CD4-positive, alpha-beta T cell treated with Interleukin-17A for 1 hour (primary cell): ENCODE results near the gene PYDC1.
A peak's percentile ranks its signal among the peaks of the same experiment; 100 is the strongest.
"Not testable (repeated sequence)": the region's sequence is repeated elsewhere in the genome, so short reads cannot be mapped to it uniquely, and the experiment has no call there.

Experiments used
- DNase-seq: peaks from one replicate; pipeline ENCODE4 v3.0.0-alpha.2; 2020

The PYDC1 gene

GRCh38 chr16:31195861-31196260 is 21.1 kb downstream of the PYDC1 start:
- DNase-seq = not testable (repeated sequence)

- no peak for DNase-seq
Measured at GRCh38 chr16:31194898-31195297, 22.0 kb downstream of the PYDC1 start.

DNA sequence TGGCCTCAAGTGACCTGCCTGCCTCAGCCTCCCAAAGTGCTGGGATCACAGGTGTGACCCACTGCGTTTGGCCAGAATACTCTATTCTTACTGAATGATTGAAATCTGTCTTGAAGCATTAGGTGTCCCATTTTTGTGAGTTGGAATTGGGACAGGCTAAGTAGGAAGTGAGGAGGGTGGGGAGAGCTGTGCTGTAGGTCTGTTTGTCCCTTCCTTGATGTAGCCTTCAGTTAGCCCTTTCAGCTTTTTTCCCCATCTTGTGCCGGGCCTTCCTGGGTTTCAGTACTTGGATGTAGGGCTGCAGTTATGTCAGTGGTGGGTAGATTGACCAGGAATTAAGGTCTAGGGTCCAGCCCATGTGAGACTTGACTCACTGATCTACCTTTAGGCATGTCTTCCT is 23.1 kb downstream of the PYDC1 start:
- DNase-seq = no peak

- DNase-seq = no peak
Measured at GRCh38 chr16:31192856-31193642, 23.9 kb downstream of the PYDC1 start.

- DNase-seq = no peak
Measured at GRCh38 chr16:31191697-31192428, 25.1 kb downstream of the PYDC1 start.

DNA sequence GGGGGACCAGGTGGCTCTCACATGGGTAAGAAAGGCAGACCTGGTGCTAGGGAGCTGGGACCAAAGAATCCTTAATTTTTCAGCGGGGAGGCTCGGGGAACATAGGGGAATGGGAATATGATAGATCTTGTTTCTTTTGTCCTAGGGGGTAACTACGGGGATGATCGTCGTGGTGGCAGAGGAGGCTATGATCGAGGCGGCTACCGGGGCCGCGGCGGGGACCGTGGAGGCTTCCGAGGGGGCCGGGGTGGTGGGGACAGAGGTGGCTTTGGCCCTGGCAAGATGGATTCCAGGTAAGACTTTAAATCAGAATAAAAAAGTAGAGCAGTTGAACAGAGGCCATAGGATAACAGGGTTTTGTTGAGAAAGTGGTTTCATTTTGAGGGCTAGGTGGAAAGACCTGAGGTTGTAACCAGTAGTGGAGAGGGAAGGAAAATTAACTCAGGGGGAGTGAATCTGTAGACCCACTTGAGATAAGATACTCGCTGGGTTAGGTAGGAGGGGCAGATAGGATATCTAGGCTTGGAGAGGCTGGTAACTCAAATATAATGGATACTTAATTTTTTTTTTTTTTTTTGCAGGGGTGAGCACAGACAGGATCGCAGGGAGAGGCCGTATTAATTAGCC is 26.0 kb downstream of the PYDC1 start:
- DNase-seq = no peak

DNA sequence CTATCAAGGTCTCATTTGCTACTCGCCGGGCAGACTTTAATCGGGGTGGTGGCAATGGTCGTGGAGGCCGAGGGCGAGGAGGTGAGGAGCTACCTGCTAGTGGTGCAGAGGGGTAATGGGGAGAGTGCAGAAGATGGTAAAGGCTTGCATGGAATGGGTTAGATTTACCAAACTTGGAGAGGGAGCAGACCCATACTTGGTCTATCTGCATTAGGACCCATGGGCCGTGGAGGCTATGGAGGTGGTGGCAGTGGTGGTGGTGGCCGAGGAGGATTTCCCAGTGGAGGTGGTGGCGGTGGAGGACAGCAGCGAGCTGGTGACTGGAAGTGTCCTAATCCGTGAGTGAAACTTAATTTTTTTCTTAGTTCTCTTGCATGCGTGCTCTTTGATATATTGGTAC is 26.9 kb downstream of the PYDC1 start:
- no peak for DNase-seq

DNA sequence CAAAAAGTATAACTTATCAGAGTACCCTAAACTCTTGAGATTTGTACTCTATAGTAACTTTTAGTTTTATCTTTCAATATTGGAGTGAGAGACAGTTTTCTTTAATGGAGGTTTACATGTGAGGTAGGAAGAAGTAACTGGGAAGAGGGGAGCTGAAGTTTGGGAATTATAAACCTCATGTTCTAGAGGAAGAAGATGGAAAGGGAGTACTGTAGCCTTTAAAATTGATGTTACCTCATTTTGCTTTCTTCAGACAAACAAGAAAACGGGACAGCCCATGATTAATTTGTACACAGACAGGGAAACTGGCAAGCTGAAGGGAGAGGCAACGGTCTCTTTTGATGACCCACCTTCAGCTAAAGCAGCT is 27.5 kb downstream of the PYDC1 start:
- DNase-seq = no peak

GRCh38 chr16:31188450-31189411 is 28.2 kb downstream of the PYDC1 start:
- peak; percentile 18 for DNase-seq

- peak; percentile 2 for DNase-seq
Measured at GRCh38 chr16:31187808-31188189, 29.1 kb downstream of the PYDC1 start.

DNA sequence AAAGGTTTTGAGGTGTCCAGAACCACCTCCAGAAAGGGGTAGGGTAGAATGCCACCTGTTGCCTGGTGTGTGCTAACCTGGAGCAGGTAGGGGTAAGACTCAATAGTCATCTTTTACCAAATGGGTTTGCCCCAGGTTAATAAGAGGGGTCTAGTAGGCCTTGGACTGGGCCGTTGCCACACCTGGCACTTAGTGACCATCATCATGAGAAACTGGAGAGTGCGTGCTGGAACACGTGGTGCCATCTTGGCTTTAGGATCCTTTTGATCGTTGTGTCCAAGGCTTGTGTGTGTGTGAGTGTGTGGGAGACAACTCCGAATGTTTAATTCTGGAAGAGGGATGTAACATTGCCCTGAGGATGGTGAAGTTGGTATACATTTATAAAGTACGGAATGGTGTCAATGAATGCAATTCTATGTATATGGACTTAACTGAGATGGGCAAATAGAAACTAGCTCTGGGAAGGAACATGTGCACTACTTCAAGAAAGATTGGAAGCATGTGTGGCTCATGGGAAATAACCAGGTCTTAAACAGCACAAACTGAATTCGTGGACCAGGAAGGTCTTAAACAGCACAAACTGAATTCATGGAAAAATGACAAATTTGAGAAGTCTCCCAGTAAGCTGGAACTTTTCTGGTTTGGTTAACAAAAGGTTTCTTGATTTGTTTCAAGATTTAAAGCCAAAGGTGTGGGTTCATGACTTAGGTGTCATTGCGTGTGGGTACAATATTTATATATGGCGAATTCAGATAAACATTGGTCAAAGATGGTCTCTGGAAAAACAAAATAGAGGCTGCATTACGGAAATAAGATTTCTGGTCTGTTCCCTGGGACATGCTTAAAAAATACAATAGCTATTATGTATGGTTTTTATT is 29.8 kb downstream of the PYDC1 start:
- DNase-seq = no peak

DNA sequence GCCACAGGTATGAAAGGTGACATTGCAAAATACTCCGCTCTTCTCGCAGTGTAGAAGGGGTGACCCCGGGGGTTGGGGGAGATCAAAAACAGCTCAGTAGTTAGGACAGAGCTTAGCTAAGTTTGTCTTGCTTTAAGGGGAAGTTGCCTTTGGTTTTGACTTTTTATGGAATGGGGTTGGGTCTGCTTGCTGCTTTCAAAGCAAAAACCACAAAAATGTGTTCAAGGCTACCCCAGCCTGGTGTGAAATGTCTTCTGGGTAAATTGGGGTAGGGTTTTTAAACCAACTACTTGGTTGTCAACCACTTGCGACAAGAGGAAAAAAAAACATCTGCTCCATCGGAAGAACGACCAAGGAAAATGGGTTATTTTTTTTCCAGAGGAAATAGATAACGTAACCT is 30.8 kb downstream of the PYDC1 start:
- peak; percentile 28 for DNase-seq

DNA sequence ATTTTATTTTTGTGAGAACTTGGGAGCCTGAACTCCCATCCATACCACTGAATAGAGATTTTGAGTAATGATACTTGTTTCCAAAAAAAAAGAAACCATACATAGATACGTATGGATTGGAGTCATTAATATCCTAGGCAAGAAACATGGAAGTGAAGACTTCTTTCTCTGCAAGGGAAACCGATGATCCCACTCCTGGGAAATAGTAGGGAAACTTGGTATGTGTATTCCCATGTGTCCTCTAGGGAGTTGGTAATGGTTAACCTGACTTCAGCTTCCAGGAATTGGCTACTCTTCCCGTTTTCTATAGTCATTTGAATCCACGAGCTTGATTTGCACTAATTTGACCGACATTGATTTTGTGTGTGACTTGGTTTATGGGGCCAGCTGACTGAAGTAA is 31.6 kb downstream of the PYDC1 start:
- DNase-seq = no peak

- peak; percentile 7 for DNase-seq
Measured at GRCh38 chr16:31184888-31185287, 32.0 kb downstream of the PYDC1 start.

- DNase-seq = peak; percentile 8
Measured at GRCh38 chr16:31183432-31184428, 33.2 kb downstream of the PYDC1 start.

GRCh38 chr16:31182391-31182790 is 34.5 kb downstream of the PYDC1 start:
- no peak for DNase-seq

DNA sequence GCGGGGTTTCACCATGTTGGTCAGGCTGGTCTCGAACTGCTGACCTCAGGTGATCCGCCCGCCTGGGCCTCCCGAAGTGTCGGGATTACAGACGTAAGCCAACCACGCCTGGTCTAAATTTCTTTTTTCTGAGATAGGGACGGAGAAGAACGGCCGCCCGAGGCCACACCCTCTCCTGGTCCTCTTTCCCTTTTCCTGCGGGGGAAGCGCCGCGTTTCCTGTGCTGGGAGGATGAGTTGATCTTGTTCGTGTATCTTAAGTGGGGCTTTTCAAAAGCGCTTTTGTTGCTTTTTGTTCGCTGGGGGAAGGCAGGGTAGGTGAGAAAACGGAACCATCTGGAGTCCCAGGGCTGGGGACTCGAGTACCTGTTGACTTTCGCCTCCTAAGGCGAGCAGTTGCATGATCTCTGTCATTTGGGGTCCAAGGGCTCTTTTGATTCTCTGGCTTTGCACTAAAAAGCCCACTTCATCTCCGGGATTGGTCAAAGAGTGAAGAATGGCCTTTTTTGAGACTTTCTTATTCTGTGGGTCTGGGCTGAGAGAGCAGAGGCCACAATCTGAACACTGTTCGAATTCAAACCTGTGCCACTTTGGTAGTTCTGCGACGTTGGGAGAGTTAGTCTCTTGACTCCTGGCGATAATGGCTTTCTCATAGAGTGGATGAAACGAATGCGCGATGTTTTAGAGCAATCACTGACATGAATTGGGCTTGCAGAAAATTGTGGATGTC is 35.7 kb downstream of the PYDC1 start:
- DNase-seq = peak; percentile 42

DNA sequence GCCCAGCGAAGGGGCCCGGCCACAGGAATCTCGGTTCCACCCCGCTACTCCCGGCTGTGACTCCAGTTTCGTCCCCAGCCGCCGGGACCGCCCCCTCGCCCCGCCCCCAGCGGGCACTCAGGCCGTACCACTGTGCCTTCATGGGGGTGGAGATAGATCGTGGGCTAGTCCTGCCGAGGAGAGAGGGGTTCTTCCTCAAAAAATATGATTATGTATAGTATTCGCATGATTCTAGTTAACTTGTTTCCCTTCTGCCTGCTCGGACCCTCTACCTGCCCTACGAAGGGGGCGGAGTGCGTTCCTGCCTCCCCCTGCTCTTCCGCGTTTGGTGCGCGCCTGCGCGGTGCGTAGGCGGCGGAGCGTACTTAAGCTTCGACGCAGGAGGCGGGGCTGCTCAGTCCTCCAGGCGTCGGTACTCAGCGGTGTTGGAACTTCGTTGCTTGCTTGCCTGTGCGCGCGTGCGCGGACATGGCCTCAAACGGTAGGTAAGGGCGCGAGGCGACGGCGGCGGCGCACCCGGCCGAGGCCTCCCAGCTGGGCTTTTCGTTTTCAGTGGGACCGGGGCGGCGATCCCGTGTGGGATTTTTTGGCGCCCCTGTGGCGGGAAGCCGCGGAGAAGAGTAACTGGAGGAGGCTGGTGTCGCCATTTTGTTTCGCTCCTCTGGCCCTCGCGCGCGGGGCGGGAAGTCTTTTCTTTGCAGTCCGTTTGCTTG is 37.0 kb downstream of the PYDC1 start, which contains the start of gene FUS:
Gene FUS (plus strand): TSS at position 393 of the 713 bp plus-strand sequence. CDS start 76 bp downstream, at position 469.
- DNase-seq = peak; percentile 93

DNA sequence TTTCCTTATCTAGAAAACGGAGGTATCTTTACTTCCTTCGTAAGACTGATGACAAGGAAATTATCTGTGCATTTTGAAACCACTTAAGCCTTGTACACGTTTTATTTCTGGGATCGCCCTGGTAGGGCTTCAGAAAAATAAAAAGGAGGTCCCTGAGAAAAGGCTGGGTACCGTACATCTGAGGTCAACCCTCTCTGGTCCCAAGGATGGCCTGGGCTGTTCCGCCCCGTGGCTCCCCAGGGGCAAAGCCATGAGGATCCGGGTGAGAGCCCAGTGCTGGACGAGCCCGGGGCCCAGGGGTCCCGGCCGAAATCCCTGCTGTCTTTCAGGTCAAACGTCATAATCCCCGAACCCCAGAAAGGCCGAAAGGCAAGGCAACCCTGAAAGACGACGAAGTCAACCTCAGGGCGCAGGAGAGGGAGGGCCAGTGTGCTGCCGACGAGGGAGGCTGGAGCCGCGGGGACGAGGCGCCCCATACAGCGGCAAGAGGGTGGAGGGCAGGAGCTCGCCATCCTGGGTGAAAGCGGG is 37.7 kb downstream of the PYDC1 start:
- no peak for DNase-seq
